Measurements from ENCODE around the gene NIPAL1.

Gene NIPAL1

GRCh38 chr4:48069026-48069425 lies 52.5 kb downstream of the NIPAL1 start:
- DNase-seq: no peak

- no peak for DNase-seq
Measured at GRCh38 chr4:48071191-48071590, 54.6 kb downstream of the NIPAL1 start.

- no peak for DNase-seq
Measured at GRCh38 chr4:48073567-48074103, 57.1 kb downstream of the NIPAL1 start.

GRCh38 chr4:48074657-48075056 lies 58.1 kb downstream of the NIPAL1 start:
- no peak for DNase-seq

- no peak for DNase-seq
Measured at GRCh38 chr4:48078425-48078824, 61.9 kb downstream of the NIPAL1 start.

- DNase-seq: no peak
Measured at GRCh38 chr4:48078862-48079655, 62.5 kb downstream of the NIPAL1 start.

GRCh38 chr4:48079972-48080391 lies 63.4 kb downstream of the NIPAL1 start:
- DNase-seq: no peak

- DNase-seq: no peak
Measured at GRCh38 chr4:48081196-48081595, 64.6 kb downstream of the NIPAL1 start.

- DNase-seq: no peak
Measured at GRCh38 chr4:48082956-48083355, 66.4 kb downstream of the NIPAL1 start.

- no peak for DNase-seq
Measured at GRCh38 chr4:48085821-48086589, 69.4 kb downstream of the NIPAL1 start.

All from DMS153 (cell line).